ENCODE data around the gene UNC13D. TPM values are rescaled to one million over a fixed set of nuclear protein-coding genes. Genes with fewer than 3 reads are reported as not detected.
"Not testable (repeated sequence)": the region's sequence is repeated elsewhere in the genome, so short reads cannot be mapped to it uniquely, and the experiment has no call there.

The UNC13D gene
- total RNA-seq, 2 experiments from 2014 or later: 8.0 to 17.8 TPM

- no peaks in the 10 kb centered on the region for H3K9me3 ChIP-seq (ENCODE audit: low read length)
- no peaks in the 10 kb centered on the region for H4K20me1 ChIP-seq (ENCODE audit: insufficient read depth, low read length)
- DNase-seq (ENCODE audit: low spot score): no peak
- CTCF ChIA-PET (ENCODE audit: unreplicated experiment): no interaction called here
- peaks cover 79% of the 10 kb centered on the region for H3K36me3 ChIP-seq (ENCODE audit: insufficient read depth, low read length)
- POLR2A ChIA-PET: interaction anchor here (1.1 kb wide), 1 partner anchor 23 kb away, joined by 3 read pairs; no protein-coding TSS in a partner anchor
- TF ChIP-seq CTCF (conservative IDR thresholded peaks at IDR 0.05; ENCODE audit: low read length) (no peak), EZH2phosphoT487 (IDR thresholded peaks at IDR 0.05; ENCODE audit: borderline replicate concordance, low read depth, low read length) (no peak)
- no peak overlapping the region for H3K27ac ChIP-seq (ENCODE audit: low read depth, low read length, poor library complexity, severe bottlenecking)
- intact Hi-C loops (cut with micrococcal nuclease; ENCODE audit: unreplicated experiment): no loop called here
- no peak overlapping the region for H2AFZ ChIP-seq (ENCODE audit: low read length)
- no TSS peak for BruUV-seq (replicated peaks)
- no peak overlapping the region for H3K4me3 ChIP-seq (ENCODE audit: low read depth, low read length, poor library complexity, severe bottlenecking)
- H3K79me2 ChIP-seq (ENCODE audit: insufficient read depth, low read depth, low read length): no peaks in the 10 kb centered on the region
- no peaks in the 10 kb centered on the region for H3K9me2 ChIP-seq (ENCODE audit: insufficient read depth, low read length)
- H3K4me2 ChIP-seq (ENCODE audit: low read length): no peak overlapping the region
- no peaks in the 10 kb centered on the region for H3K4me1 ChIP-seq (ENCODE audit: insufficient read depth, low read length, poor library complexity, severe bottlenecking)
Observed at GRCh38 chr17:75812096-75813013, 31.8 kb downstream of the UNC13D start.

DNA sequence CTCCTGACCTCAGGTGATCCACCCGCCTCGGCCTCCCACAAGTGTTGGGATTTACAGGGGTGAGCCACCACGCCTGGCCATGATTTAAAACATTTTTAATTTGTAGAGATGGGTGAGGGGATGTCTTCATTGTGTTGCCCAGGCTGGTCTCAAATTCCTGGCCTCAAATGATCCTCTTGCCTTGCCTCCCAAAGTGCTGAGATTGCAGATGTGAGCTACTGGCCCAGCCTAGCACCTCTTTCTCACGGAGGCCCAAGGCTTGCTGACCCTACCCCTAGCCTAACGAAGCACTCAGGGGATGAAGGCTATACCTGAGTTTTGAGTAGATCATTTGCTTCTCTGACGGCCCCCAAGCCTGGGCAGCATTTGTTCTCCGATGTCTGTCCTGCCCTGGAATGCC lies 33.0 kb downstream of the UNC13D start:
- intact Hi-C loops (cut with micrococcal nuclease; ENCODE audit: unreplicated experiment): no loop called here
- Histone ChIP-seq H2AFZ (ENCODE audit: low read length) (no peak overlapping the region), H3K9me2 (ENCODE audit: insufficient read depth, low read length) (no peaks in the 10 kb centered on the region), H3K36me3 (ENCODE audit: insufficient read depth, low read length) (peaks cover 67% of the 10 kb centered on the region), H4K20me1 (ENCODE audit: insufficient read depth, low read length) (no peaks in the 10 kb centered on the region), H3K27ac (ENCODE audit: low read depth, low read length, poor library complexity, severe bottlenecking) (no peak overlapping the region), H3K79me2 (ENCODE audit: insufficient read depth, low read depth, low read length) (no peaks in the 10 kb centered on the region), H3K9me3 (ENCODE audit: low read length) (no peaks in the 10 kb centered on the region), H3K4me3 (ENCODE audit: low read depth, low read length, poor library complexity, severe bottlenecking) (no peak overlapping the region), H3K4me1 (ENCODE audit: insufficient read depth, low read length, poor library complexity, severe bottlenecking) (no peaks in the 10 kb centered on the region), H3K4me2 (ENCODE audit: low read length) (no peak overlapping the region)
- ChIA-PET CTCF (ENCODE audit: unreplicated experiment) (interaction anchor here (0.6 kb wide), 2 partner anchors 64 to 189 kb away, joined by 3 to 6 read pairs; partner anchors contain the start of gene CDK3), POLR2A (interaction anchor here (1.1 kb wide), 1 partner anchor 21 kb away, joined by 3 read pairs; no protein-coding TSS in a partner anchor)
- no TSS peak for BruUV-seq (replicated peaks)
- TF ChIP-seq EZH2phosphoT487 (IDR thresholded peaks at IDR 0.05; ENCODE audit: borderline replicate concordance, low read depth, low read length): no peak
- no peak for TF ChIP-seq CTCF (conservative IDR thresholded peaks at IDR 0.05; ENCODE audit: low read length)
- no peak for DNase-seq (ENCODE audit: low spot score)

GRCh38 chr17:75810756-75811155 lies 33.4 kb downstream of the UNC13D start:
- BruUV-seq (replicated peaks); POLR2A ChIA-PET: not testable (repeated sequence)

More at GRCh38 chr17:75810756-75811155, 33.4 kb downstream of the UNC13D start:
- DNase-seq (ENCODE audit: low spot score); H3K79me2 ChIP-seq (ENCODE audit: insufficient read depth, low read depth, low read length); H3K27ac ChIP-seq (ENCODE audit: low read depth, low read length, poor library complexity, severe bottlenecking); H2AFZ ChIP-seq (ENCODE audit: low read length); H3K9me3 ChIP-seq (ENCODE audit: low read length); H4K20me1 ChIP-seq (ENCODE audit: insufficient read depth, low read length); H3K4me2 ChIP-seq (ENCODE audit: low read length); intact Hi-C loops (cut with micrococcal nuclease; ENCODE audit: unreplicated experiment); H3K9me2 ChIP-seq (ENCODE audit: insufficient read depth, low read length); H3K4me3 ChIP-seq (ENCODE audit: low read depth, low read length, poor library complexity, severe bottlenecking); H3K4me1 ChIP-seq (ENCODE audit: insufficient read depth, low read length, poor library complexity, severe bottlenecking): not testable (repeated sequence)
- CTCF ChIA-PET (ENCODE audit: unreplicated experiment): interaction anchor here (0.6 kb wide), 2 partner anchors 65 to 190 kb away, joined by 3 to 6 read pairs; partner anchors contain the start of gene CDK3
- peaks cover 64% of the 10 kb centered on the region for H3K36me3 ChIP-seq (ENCODE audit: insufficient read depth, low read length)

All from OCI-LY7 (cell line).